ENCODE data around the gene LCNL1. TPM values are rescaled to one million over a fixed set of nuclear protein-coding genes. Genes with fewer than 3 reads are reported as not detected.

The LCNL1 gene
- total and polyA plus RNA-seq, 4 experiments from 2014 or later = 0.14 to 0.17 TPM; not detected in 2

- Mint-ChIP-seq H3K36me3 (no peaks in the 10 kb centered on the region), H3K27me3 (no peaks in the 10 kb centered on the region), H3K4me1 (peaks cover 11 to 32% (median 23%) of the 10 kb centered on the region in 4 donors), H3K4me3 (peak overlapping the region in 5 of 8 donors; percentile 24 to 61 (median 47)), H3K9me3 (no peaks in the 10 kb centered on the region), H3K27ac (no peak overlapping the region)
- CTCF ChIA-PET (ENCODE audit: partially characterized antibody) = interaction anchor here (0.7 kb wide), 1 partner anchor 54 kb away, joined by 3 read pairs; the partner anchor contains the start of gene FUT7
- DNase-seq = peak; percentile 66 to 81 (median 69)
- Histone ChIP-seq H3K4me3 (ENCODE audit: low read length in 2 of 2) (peak overlapping the region in 1 of 2 donors; percentile 9), H3K36me3 (ENCODE audit: insufficient read depth, low read length) (no peaks in the 10 kb centered on the region), H3K9me3 (ENCODE audit: control insufficient read depth in 1 of 2, low read length in 2 of 2) (no peaks in the 10 kb centered on the region), H3K4me1 (ENCODE audit: insufficient read depth, low read length) (peaks cover 41% of the 10 kb centered on the region), H3K27ac (ENCODE audit: low read depth, low read length) (peak overlapping the region; percentile 2), H3K27me3 (ENCODE audit: insufficient read depth, low read length) (no peaks in the 10 kb centered on the region)
- POLR2A ChIA-PET (ENCODE audit: partially characterized antibody) = interaction anchor here (0.8 to 6.3 kb wide), 9 partner anchors 10 to 57 kb away, joined by 3 to 57 read pairs (median 4); partner anchors contain the start of genes CLIC3 and PAXX
- intact Hi-C loops (cut with micrococcal nuclease) = loop anchor here (1.0 to 10.0 kb wide), 4 partner anchors 15 to 187 kb away; partner anchors contain the start of genes ABCA2, PAXX, TMEM141 and TRAF2
These were observed 4.5 kb upstream of the LCNL1 start for GRCh38 chr9:136978073-136978864.

GRCh38 chr9:136978865-136979544 is 3.8 kb upstream of the LCNL1 start:
- ChIA-PET CTCF (ENCODE audit: partially characterized antibody) (no interaction called here), POLR2A (ENCODE audit: partially characterized antibody) (interaction anchor here (1.0 to 6.3 kb wide), 8 partner anchors 11 to 56 kb away, joined by 3 to 57 read pairs (median 4); partner anchors contain the start of genes CLIC3 and PAXX)
- no peaks in the 10 kb centered on the region for H3K36me3 ChIP-seq (ENCODE audit: insufficient read depth, low read length)
- Mint-ChIP-seq H3K36me3 (no peaks in the 10 kb centered on the region), H3K27me3 (peaks cover 4% of the 10 kb centered on the region in 2 donors), H3K4me1 (peaks cover 14 to 35% (median 25%) of the 10 kb centered on the region in 4 donors), H3K27ac (peak overlapping the region in 1 of 7 donors; percentile 17), H3K9me3 (no peaks in the 10 kb centered on the region), H3K4me3 (no peak overlapping the region)
- no peaks in the 10 kb centered on the region for H3K9me3 ChIP-seq (ENCODE audit: control insufficient read depth in 1 of 2, low read length in 2 of 2)
- H3K4me3 ChIP-seq (ENCODE audit: low read length in 2 of 2) = no peak overlapping the region
- no peak for DNase-seq
- no peak overlapping the region for H3K27ac ChIP-seq (ENCODE audit: low read depth, low read length)
- intact Hi-C loops (cut with micrococcal nuclease) = loop anchor here (1.0 to 10.0 kb wide), 4 partner anchors 14 to 188 kb away; partner anchors contain the start of genes ABCA2, PAXX, TMEM141 and TRAF2
- H3K27me3 ChIP-seq (ENCODE audit: insufficient read depth, low read length) = peaks cover 5% of the 10 kb centered on the region
- H3K4me1 ChIP-seq (ENCODE audit: insufficient read depth, low read length) = peaks cover 35% of the 10 kb centered on the region

- Mint-ChIP-seq H3K9me3 (no peaks in the 10 kb centered on the region), H3K36me3 (no peaks in the 10 kb centered on the region), H3K4me3 (peak overlapping the region in 1 of 8 donors; percentile 48), H3K4me1 (peaks cover 11 to 28% (median 20%) of the 10 kb centered on the region in 4 donors), H3K27me3 (peaks cover 5 to 6% of the 10 kb centered on the region in 2 donors), H3K27ac (peak overlapping the region in 2 of 7 donors; percentile 17 to 42)
- Histone ChIP-seq H3K36me3 (ENCODE audit: insufficient read depth, low read length) (no peaks in the 10 kb centered on the region), H3K9me3 (ENCODE audit: control insufficient read depth in 1 of 2, low read length in 2 of 2) (no peaks in the 10 kb centered on the region), H3K4me3 (ENCODE audit: low read length in 2 of 2) (no peak overlapping the region), H3K4me1 (ENCODE audit: insufficient read depth, low read length) (peaks cover 26% of the 10 kb centered on the region), H3K27me3 (ENCODE audit: insufficient read depth, low read length) (peaks cover 5% of the 10 kb centered on the region), H3K27ac (ENCODE audit: low read depth, low read length) (no peak overlapping the region)
- intact Hi-C loops (cut with micrococcal nuclease) = loop anchor here (2.0 to 10.0 kb wide), 2 partner anchors 13 to 45 kb away; partner anchors contain the start of genes ABCA2 and PAXX
- POLR2A ChIA-PET (ENCODE audit: partially characterized antibody) = interaction anchor here (6.3 kb wide), 1 partner anchor 14 kb away, joined by 57 read pairs; the partner anchor contains the start of genes CLIC3 and PAXX
- DNase-seq = no peak
- CTCF ChIA-PET (ENCODE audit: partially characterized antibody) = no interaction called here
These were observed 2.8 kb upstream of the LCNL1 start for GRCh38 chr9:136979769-136980587.

GRCh38 chr9:136980669-136981478 is 1.9 kb upstream of the LCNL1 start:
- DNase-seq = no peak
- peaks cover 5 to 6% of the 10 kb centered on the region in 2 donors for H3K27me3 Mint-ChIP-seq
- no peaks in the 10 kb centered on the region for H3K9me3 Mint-ChIP-seq
- H3K27ac Mint-ChIP-seq = peak overlapping the region in 1 of 7 donors; percentile 17
- intact Hi-C loops (cut with micrococcal nuclease) = no loop called here
- Histone ChIP-seq H3K9me3 (ENCODE audit: control insufficient read depth in 1 of 2, low read length in 2 of 2) (no peaks in the 10 kb centered on the region), H3K36me3 (ENCODE audit: insufficient read depth, low read length) (no peaks in the 10 kb centered on the region), H3K4me1 (ENCODE audit: insufficient read depth, low read length) (peaks cover 17% of the 10 kb centered on the region), H3K27me3 (ENCODE audit: insufficient read depth, low read length) (peaks cover 5% of the 10 kb centered on the region), H3K27ac (ENCODE audit: low read depth, low read length) (no peak overlapping the region), H3K4me3 (ENCODE audit: low read length in 2 of 2) (no peak overlapping the region)
- CTCF ChIA-PET (ENCODE audit: partially characterized antibody) = interaction anchor here (0.9 kb wide), 1 partner anchor 10 kb away, joined by 3 read pairs; no protein-coding TSS in a partner anchor
- no peaks in the 10 kb centered on the region for H3K36me3 Mint-ChIP-seq
- H3K4me3 Mint-ChIP-seq = peak overlapping the region in 1 of 8 donors; percentile 15
- POLR2A ChIA-PET (ENCODE audit: partially characterized antibody) = interaction anchor here (6.3 kb wide), 1 partner anchor 13 kb away, joined by 57 read pairs; the partner anchor contains the start of genes CLIC3 and PAXX
- peaks cover 6 to 19% (median 12%) of the 10 kb centered on the region in 4 donors for H3K4me1 Mint-ChIP-seq

GRCh38 chr9:136981588-136982231 is 1.1 kb upstream of the LCNL1 start:
- no peak overlapping the region for H3K27ac ChIP-seq (ENCODE audit: low read depth, low read length)
- H3K4me3 ChIP-seq (ENCODE audit: low read length in 2 of 2) = no peak overlapping the region
- intact Hi-C loops (cut with micrococcal nuclease) = no loop called here
- Mint-ChIP-seq H3K27ac (no peak overlapping the region), H3K9me3 (no peaks in the 10 kb centered on the region), H3K27me3 (peaks cover 6 to 9% of the 10 kb centered on the region in 2 donors), H3K4me1 (peaks cover 3 to 11% (median 7%) of the 10 kb centered on the region in 4 donors), H3K36me3 (no peaks in the 10 kb centered on the region), H3K4me3 (no peak overlapping the region)
- H3K27me3 ChIP-seq (ENCODE audit: insufficient read depth, low read length) = peaks cover 5% of the 10 kb centered on the region
- ChIA-PET CTCF (ENCODE audit: partially characterized antibody) (interaction anchor here (0.9 to 1.0 kb wide), 2 partner anchors 10 to 47 kb away, joined by 3 read pairs; partner anchors contain the start of gene ABCA2), POLR2A (ENCODE audit: partially characterized antibody) (interaction anchor here (1.0 to 6.3 kb wide), 3 partner anchors 12 to 38 kb away, joined by 4 to 57 read pairs (median 4); partner anchors contain the start of genes CLIC3, FBXW5 and PAXX)
- peaks cover 11% of the 10 kb centered on the region for H3K4me1 ChIP-seq (ENCODE audit: insufficient read depth, low read length)
- DNase-seq = no peak
- H3K9me3 ChIP-seq (ENCODE audit: control insufficient read depth in 1 of 2, low read length in 2 of 2) = no peaks in the 10 kb centered on the region
- H3K36me3 ChIP-seq (ENCODE audit: insufficient read depth, low read length) = no peaks in the 10 kb centered on the region

Data from CD4-positive, alpha-beta memory T cell (primary cell).